Keratinocyte (primary cell): Measurements from ENCODE around the gene MYORG. TPM values are rescaled to one million over a fixed set of nuclear protein-coding genes. Genes with fewer than 3 reads are reported as not detected.

Source experiments
- DNase-seq: peaks from one replicate; pipeline ENCODE4 v3.0.0-alpha.2; 2011; ENCODE audit warnings: low read depth, missing footprints, low spot score
- FAIRE-seq: peaks from 2 replicates; lab custom pipeline; 2011; peaks lifted over from hg19 to GRCh38; lab: Jason Lieb, UNC
- H2AFZ ChIP-seq: 2 replicates; pipeline ENCODE4 v1.6.0; 2012; ENCODE audit warnings: low read length, control low read depth, inconsistent platforms; ENCODE audit not compliant: control insufficient read depth
- H3K27ac ChIP-seq: 2 replicates; pipeline ENCODE4 v1.5.1; 2011; ENCODE audit warnings: low read length; ENCODE audit not compliant: control insufficient read depth, insufficient read depth
- H3K27me3 ChIP-seq: 3 replicates; pipeline ENCODE4 v1.6.0; 2011; ENCODE audit warnings: low read length; ENCODE audit not compliant: control insufficient read depth, insufficient read depth; ENCODE audit errors: extremely low read depth
- H3K36me3 ChIP-seq, 2 experiments: 2 replicates in 1 of 2; 3 replicates in 1 of 2; pipeline ENCODE4 v1.5.1; 2011; ENCODE audit warnings: low read length in 2 of 2, mild to moderate bottlenecking in 1 of 2; ENCODE audit not compliant: control insufficient read depth in 2 of 2, insufficient read depth in 2 of 2; ENCODE audit errors: extremely low read depth in 1 of 2
- H3K4me1 ChIP-seq: 3 replicates; pipeline ENCODE4 v1.5.1; 2011; ENCODE audit warnings: low read length; ENCODE audit not compliant: control insufficient read depth, insufficient read depth; ENCODE audit errors: extremely low read depth
- H3K4me2 ChIP-seq: 3 replicates; pipeline ENCODE4 v1.6.0; 2011; ENCODE audit warnings: low read depth, low read length; ENCODE audit not compliant: control insufficient read depth, insufficient read depth; ENCODE audit errors: extremely low read depth
- H3K4me3 ChIP-seq, 3 experiments: fragments of 200-600 bp in 1 of 3; sonication (generic) in 1 of 3; 2 replicates in 2 of 3; 3 replicates in 1 of 3; pipeline ENCODE4 v1.5.1; 2011 to 2016; ENCODE audit warnings: low read length in 3 of 3, mild to moderate bottlenecking in 3 of 3, control low read depth in 2 of 3, inconsistent platforms in 1 of 3, low read depth in 1 of 3, mixed read lengths in 1 of 3, mixed run types in 1 of 3, moderate library complexity in 1 of 3; ENCODE audit not compliant: control insufficient read depth in 2 of 3, insufficient read depth in 2 of 3; ENCODE audit errors: extremely low read depth in 1 of 3
- H3K79me2 ChIP-seq: 2 replicates; pipeline ENCODE4 v1.6.0; 2012; ENCODE audit warnings: low read length; ENCODE audit not compliant: control insufficient read depth, insufficient read depth
- H3K9ac ChIP-seq: 3 replicates; pipeline ENCODE4 v1.6.0; 2011; ENCODE audit warnings: low read length; ENCODE audit not compliant: control insufficient read depth, insufficient read depth; ENCODE audit errors: extremely low read depth
- H3K9me1 ChIP-seq: 3 replicates; pipeline ENCODE4 v1.6.0; 2011; ENCODE audit warnings: low read length; ENCODE audit not compliant: control insufficient read depth, insufficient read depth; ENCODE audit errors: extremely low read depth
- H3K9me3 ChIP-seq: 2 replicates; pipeline ENCODE4 v1.5.1; 2012; ENCODE audit warnings: low read depth, low read length; ENCODE audit not compliant: control insufficient read depth
- H4K20me1 ChIP-seq: 3 replicates; pipeline ENCODE4 v1.6.0; 2011; ENCODE audit warnings: low read length; ENCODE audit not compliant: control insufficient read depth, insufficient read depth; ENCODE audit errors: extremely low read depth
- EZH2 ChIP-seq: IDR thresholded peaks from one replicate; pipeline ENCODE4 v1.6.1; 2012; ENCODE audit warnings: inconsistent platforms, mild to moderate bottlenecking, low read length, moderate library complexity
- dilution Hi-C: fragments of 300-500 bp; cut with MboI; formaldehyde crosslinking; loops from one replicate; pipeline ENCODE4 v1.7.0; 2020; ENCODE audit warnings: low sequenced_read_pairs; ENCODE audit not compliant: extremely low pct_ligation_motif_present
- polyA plus RNA-seq, 5 experiments: library from polyadenylated mRNA; depleted of rRNA in 3 of 5; stranded (reverse) in 3 of 5; stranded (forward) in 1 of 5; unstranded in 1 of 5; fragments of >200 nt; gene quantifications; 1 replicate in 1 of 5; 2 replicates in 3 of 5; 3 replicates in 1 of 5; pipeline versions ENCODE4 v1.2.1 to v1.2.3, GENCODE V29; 2011 to 2012; ENCODE audit warnings: missing spikeins in 2 of 5, low read depth in 1 of 5, low replicate concordance in 1 of 5
- TF ChIP-seq, protein P1 (sequence below), 3 experiments: IDR thresholded peaks in 1 of 3; conservative IDR thresholded peaks in 1 of 3; optimal IDR thresholded peaks in 1 of 3; 2 replicates in 2 of 3; 3 replicates in 1 of 3; pipeline versions ENCODE3 to v1.5.1; 2011; ENCODE audit warnings: low read length in 3 of 3, mild to moderate bottlenecking in 3 of 3, moderate library complexity in 2 of 3, control low read depth in 1 of 3, inconsistent platforms in 1 of 3; ENCODE audit not compliant: insufficient read depth in 2 of 3; ENCODE audit errors: extremely low read depth in 1 of 3

Gene MYORG
- polyA plus RNA-seq, 1 donor (not counting 4 experiments of a cell fraction or from before 2014, with no cell fraction given) = 3.1 TPM

DNA sequence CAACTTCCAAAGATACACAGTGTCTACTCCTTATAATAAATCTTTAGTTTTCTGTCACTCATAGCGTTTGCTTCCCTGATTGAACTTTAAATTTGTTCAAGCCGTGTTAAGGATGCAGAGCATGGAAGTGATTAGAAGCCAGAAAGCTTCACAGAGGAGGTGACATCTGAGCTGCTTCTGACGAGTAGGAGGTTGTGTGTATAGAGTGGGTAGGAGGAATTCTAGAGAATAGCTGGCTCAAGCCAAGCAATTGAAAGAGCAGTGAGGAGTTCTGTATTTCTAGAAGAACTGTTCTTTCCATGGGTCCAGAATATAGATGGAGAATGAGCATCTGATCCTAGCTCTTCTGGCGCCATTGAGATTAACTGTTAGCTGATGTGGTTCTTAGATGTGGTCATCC is 41.3 kb downstream of the MYORG start:
- TF ChIP-seq, protein P1, sequence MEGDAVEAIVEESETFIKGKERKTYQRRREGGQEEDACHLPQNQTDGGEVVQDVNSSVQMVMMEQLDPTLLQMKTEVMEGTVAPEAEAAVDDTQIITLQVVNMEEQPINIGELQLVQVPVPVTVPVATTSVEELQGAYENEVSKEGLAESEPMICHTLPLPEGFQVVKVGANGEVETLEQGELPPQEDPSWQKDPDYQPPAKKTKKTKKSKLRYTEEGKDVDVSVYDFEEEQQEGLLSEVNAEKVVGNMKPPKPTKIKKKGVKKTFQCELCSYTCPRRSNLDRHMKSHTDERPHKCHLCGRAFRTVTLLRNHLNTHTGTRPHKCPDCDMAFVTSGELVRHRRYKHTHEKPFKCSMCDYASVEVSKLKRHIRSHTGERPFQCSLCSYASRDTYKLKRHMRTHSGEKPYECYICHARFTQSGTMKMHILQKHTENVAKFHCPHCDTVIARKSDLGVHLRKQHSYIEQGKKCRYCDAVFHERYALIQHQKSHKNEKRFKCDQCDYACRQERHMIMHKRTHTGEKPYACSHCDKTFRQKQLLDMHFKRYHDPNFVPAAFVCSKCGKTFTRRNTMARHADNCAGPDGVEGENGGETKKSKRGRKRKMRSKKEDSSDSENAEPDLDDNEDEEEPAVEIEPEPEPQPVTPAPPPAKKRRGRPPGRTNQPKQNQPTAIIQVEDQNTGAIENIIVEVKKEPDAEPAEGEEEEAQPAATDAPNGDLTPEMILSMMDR (optimal IDR thresholded peaks at IDR 0.05 in 1 of 3, IDR thresholded peaks at IDR 0.05 in 1 of 3, conservative IDR thresholded peaks at IDR 0.05 in 1 of 3; ENCODE audit: extremely low read depth in 1 of 3, insufficient read depth in 2 of 3, low read length in 3 of 3) = no peak
- no peak for TF ChIP-seq EZH2
- H3K4me1 ChIP-seq = peaks cover 15% of the 10 kb centered on the region
- no peak overlapping the region for H3K27ac ChIP-seq
- no peak for FAIRE-seq
- no peak overlapping the region for H2AFZ ChIP-seq
- dilution Hi-C loops = no loop called here
- no peaks in the 10 kb centered on the region for H3K9me1 ChIP-seq
- no peaks in the 10 kb centered on the region for H3K9me3 ChIP-seq
- H3K4me3 ChIP-seq = no peak overlapping the region
- no peak for DNase-seq
- H4K20me1 ChIP-seq = no peaks in the 10 kb centered on the region
- peaks cover 12 to 14% of the 10 kb centered on the region in 2 experiments for H3K36me3 ChIP-seq
- H3K27me3 ChIP-seq = no peaks in the 10 kb centered on the region
- H3K4me2 ChIP-seq = no peak overlapping the region
- peaks cover 15% of the 10 kb centered on the region for H3K79me2 ChIP-seq
- H3K9ac ChIP-seq = no peak overlapping the region

DNA sequence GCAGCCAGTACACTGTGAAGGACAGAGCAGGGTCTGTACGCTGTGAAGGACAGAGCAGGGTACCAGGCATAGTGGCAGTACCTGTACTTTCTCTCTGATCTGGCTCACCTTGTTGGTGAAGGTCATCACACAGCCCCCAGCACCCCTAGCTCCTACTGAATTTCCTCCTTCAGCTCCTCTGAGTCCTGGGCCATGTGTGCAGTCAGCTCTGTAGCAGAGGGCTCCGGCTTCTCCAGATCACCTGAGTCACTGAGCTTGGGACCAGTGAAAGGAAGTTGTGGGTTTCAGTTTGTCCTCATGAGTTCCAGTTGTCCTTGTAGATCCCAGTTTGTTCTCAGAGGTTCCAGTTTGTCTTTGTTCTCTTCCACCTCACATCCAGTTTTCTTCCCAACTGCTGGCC is 41.8 kb downstream of the MYORG start:
- DNase-seq (no peak), FAIRE-seq (no peak)
- Histone ChIP-seq H3K9ac (no peak overlapping the region), H3K79me2 (peaks cover 17% of the 10 kb centered on the region), H3K4me1 (peaks cover 16% of the 10 kb centered on the region), H3K36me3 (peaks cover 9 to 12% of the 10 kb centered on the region in 2 experiments), H3K9me3 (no peaks in the 10 kb centered on the region), H3K27ac (no peak overlapping the region), H4K20me1 (no peaks in the 10 kb centered on the region), H3K4me3 (no peak overlapping the region), H2AFZ (no peak overlapping the region), H3K9me1 (no peaks in the 10 kb centered on the region), H3K4me2 (no peak overlapping the region), H3K27me3 (no peaks in the 10 kb centered on the region)
- dilution Hi-C loops = no loop called here
- no peak for TF ChIP-seq EZH2
- TF ChIP-seq, protein P1 (optimal IDR thresholded peaks at IDR 0.05 in 1 of 3, IDR thresholded peaks at IDR 0.05 in 1 of 3, conservative IDR thresholded peaks at IDR 0.05 in 1 of 3; ENCODE audit: extremely low read depth in 1 of 3, insufficient read depth in 2 of 3, low read length in 3 of 3) = no peak
